Gastrocnemius medialis (tissue), 4 donors: ENCODE data around the gene NPAS3.

Experiments
- POLR2A ChIP-seq, 2 donors: fragments of 450-650 bp; IDR thresholded peaks; one replicate each; pipeline ENCODE4 v1.6.1; 2017; ENCODE audit warnings: antibody characterized with exemption in 2 of 2, mild to moderate bottlenecking in 2 of 2, moderate library complexity in 2 of 2
- TF ChIP-seq, protein P1 (sequence below), 5 experiments: fragments of 450-650 bp in 3 of 5; fragments of 200-600 bp in 2 of 5; sonication (generic) in 2 of 5; IDR thresholded peaks in 4 of 5; conservative IDR thresholded peaks in 1 of 5; 1 replicate in 4 of 5; 2 replicates in 1 of 5; pipeline ENCODE4 v1.5.1; 2016 to 2019; ENCODE audit warnings: antibody characterized with exemption in 5 of 5, mild to moderate bottlenecking in 3 of 5, moderate library complexity in 3 of 5

GRCh38 chr14:33839193-33840076 lies 900.8 kb downstream of the NPAS3 start:
- TF ChIP-seq POLR2A (IDR thresholded peaks at IDR 0.05) = no peak
- TF ChIP-seq, protein P1, sequence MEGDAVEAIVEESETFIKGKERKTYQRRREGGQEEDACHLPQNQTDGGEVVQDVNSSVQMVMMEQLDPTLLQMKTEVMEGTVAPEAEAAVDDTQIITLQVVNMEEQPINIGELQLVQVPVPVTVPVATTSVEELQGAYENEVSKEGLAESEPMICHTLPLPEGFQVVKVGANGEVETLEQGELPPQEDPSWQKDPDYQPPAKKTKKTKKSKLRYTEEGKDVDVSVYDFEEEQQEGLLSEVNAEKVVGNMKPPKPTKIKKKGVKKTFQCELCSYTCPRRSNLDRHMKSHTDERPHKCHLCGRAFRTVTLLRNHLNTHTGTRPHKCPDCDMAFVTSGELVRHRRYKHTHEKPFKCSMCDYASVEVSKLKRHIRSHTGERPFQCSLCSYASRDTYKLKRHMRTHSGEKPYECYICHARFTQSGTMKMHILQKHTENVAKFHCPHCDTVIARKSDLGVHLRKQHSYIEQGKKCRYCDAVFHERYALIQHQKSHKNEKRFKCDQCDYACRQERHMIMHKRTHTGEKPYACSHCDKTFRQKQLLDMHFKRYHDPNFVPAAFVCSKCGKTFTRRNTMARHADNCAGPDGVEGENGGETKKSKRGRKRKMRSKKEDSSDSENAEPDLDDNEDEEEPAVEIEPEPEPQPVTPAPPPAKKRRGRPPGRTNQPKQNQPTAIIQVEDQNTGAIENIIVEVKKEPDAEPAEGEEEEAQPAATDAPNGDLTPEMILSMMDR (IDR thresholded peaks at IDR 0.05 in 4 of 5, conservative IDR thresholded peaks at IDR 0.05 in 1 of 5) = peak; percentile 74 to 85 (median 79)
